GM12873 (cell line): ENCODE data around the gene DYRK3.

Experiments
- CTCF ChIP-seq: IDR thresholded peaks from 2 replicates; pipeline ENCODE4 v1.5.1; 2012; ENCODE audit warnings: low read depth, mild to moderate bottlenecking, moderate library complexity, low read length, control low read depth; ENCODE audit not compliant: insufficient read depth; ENCODE audit errors: missing control alignments

The DYRK3 gene

DNA sequence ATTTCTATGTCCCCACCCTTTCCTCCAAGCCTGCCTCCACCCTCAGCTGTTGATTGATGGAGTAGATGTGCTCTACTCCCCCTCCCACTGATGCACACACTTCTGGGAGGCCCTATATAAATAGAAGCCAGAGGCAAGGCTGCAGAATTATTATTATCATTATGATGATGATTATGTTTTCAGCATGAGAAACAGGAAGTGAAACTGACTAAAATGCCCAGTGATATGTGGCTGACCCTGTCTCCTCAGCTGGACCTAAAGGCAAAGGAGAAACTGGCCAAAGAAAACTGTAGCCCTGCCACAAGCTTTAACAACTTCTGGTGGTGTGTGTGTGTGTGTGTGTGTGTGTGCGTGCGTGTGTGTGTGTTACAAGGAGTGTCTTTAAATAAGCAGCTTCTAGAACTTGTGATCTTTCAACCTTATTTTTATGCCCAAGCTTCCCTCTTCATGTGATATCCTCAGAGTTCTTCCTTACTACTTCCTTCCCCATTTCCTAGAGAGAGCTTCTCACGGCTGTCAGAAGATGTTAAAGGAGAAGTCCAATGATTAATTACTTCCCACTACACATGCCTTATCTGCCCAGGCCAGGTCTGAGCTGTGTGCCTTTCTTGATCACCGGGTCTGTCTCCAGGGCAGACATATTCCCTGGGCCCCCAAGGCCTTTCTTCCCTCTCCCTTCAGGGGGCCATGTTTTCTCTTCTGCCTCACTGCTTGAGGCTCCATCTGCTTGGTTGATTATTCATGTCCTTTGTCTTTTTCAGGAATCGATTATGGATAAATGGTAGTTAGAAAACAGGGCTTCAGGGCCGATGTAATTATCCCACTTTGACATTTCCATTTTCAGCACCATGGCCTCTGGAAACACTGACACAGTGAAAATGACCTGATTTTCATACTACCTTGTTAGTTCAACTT lies 37.8 kb downstream of the DYRK3 start:
- no peak for TF ChIP-seq CTCF

GRCh38 chr1:206674236-206674635 lies 38.9 kb downstream of the DYRK3 start:
- no peak for TF ChIP-seq CTCF

- TF ChIP-seq CTCF, result no peak
These were observed 39.4 kb downstream of the DYRK3 start for GRCh38 chr1:206674745-206675175.

DNA sequence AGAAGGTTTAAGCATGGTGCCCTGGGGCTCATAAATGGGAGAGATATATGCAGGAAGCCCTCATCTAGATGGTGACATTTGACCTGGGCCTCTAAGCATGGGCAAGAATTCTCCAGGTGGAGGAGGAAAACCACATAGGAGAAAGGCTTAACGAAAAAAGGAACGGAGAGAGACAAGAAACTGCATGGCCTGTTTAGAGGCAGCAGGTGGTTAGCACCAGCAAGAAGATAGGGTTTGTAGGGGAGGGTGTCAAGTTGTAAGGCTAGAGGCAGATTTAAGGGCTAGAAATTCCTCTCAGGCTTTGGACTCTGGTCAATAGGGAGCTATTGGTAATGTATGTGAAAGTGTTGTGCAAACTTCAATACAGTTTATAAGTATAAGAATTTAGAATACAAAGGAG lies 41.2 kb downstream of the DYRK3 start:
- no peak for TF ChIP-seq CTCF

GRCh38 chr1:206678490-206678889 lies 43.2 kb downstream of the DYRK3 start:
- TF ChIP-seq CTCF, result no peak

DNA sequence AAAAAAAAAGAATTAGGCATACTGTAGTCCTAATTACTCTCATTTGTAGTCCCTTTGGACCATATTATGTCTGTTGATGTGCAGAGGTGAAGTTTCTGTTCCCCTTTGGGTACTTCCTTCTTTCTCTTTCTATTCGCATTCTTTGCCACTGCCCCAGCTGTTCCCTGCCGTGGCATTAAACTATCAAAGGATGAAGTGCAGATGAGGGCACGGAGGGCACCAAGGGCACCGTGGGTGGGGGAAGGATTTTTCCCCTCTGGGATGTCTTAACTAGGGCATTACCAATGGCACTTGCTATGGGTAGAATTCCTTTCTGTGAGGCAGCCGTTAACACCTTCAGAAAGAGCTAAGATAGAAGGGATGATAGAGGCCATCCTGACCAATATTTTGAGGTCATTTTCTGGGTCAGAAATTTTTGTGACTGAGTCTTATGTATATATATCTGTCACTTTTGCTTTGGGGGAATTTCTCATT lies 44.4 kb downstream of the DYRK3 start:
- TF ChIP-seq CTCF, result no peak

GRCh38 chr1:206680279-206680678 lies 44.9 kb downstream of the DYRK3 start:
- no peak for TF ChIP-seq CTCF
